Measurements from ENCODE around the gene DUSP9. TPM values are rescaled to one million over a fixed set of nuclear protein-coding genes. Genes with fewer than 3 reads are reported as not detected.

Gene DUSP9
- total RNA-seq, 1 experiment from 2014 or later = 2.4 TPM

DNA sequence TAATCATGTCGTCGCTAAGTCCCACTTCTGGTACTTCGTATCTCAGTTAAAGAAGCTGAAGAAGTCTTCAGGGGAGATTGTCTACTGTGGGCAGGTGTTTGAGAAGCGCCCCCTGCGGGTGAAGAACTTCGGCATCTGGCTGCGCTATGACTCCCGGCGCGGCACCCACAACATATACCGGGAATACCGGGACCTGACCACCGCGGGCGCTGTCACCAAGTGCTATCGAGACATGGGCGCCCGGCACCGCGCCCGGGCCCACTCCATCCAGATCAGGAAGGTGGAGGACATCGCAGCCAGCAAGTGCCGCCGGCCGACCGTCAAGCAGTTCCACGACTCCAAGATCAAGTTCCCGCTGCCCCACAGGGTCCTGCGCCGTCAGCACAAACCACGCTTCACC lies 15.3 kb downstream of the DUSP9 start:
- peaks cover 71 to 74% of the 10 kb centered on the region in 2 experiments for H3K9me3 Mint-ChIP-seq
- Histone ChIP-seq H3K79me1 (ENCODE audit: insufficient read depth, low read depth, low read length, poor library complexity, severe bottlenecking) (no peaks in the 10 kb centered on the region), H3K18ac (ENCODE audit: insufficient read length, low read depth, low read length) (no peak overlapping the region), H2BK120ac (ENCODE audit: low read depth, low read length, poor library complexity, severe bottlenecking) (no peak overlapping the region), H3T11ph (ENCODE audit: low read length) (no peak overlapping the region), H4K91ac (ENCODE audit: insufficient read length, low read depth, low read length) (no peak overlapping the region), H3K4me1 (ENCODE audit: insufficient read depth, low read length) (no peaks in the 10 kb centered on the region), H4K5ac (ENCODE audit: insufficient read length, low read depth, low read length) (no peak overlapping the region), H3K9ac (ENCODE audit: extremely low read depth, insufficient read length, low read length) (no peak overlapping the region), H2BK20ac (ENCODE audit: low read depth, low read length, poor library complexity, severe bottlenecking) (no peak overlapping the region), H2BK15ac (ENCODE audit: low read depth, low read length) (no peak overlapping the region), H3K56ac (ENCODE audit: insufficient read length, low read depth, low read length) (no peak overlapping the region), H2AFZ (ENCODE audit: low read length) (no peak overlapping the region), H3K4ac (ENCODE audit: low read depth, low read length) (no peak overlapping the region), H2BK5ac (ENCODE audit: insufficient read length, low read length) (no peak overlapping the region), H3K23ac (ENCODE audit: insufficient read length, low read depth, low read length) (no peak overlapping the region), H4K8ac (replicated peaks; ENCODE audit: insufficient read length, low read depth, low read length) (no peak overlapping the region), H3K9me3 (ENCODE audit: control insufficient read depth, low read depth, low read length) (peaks cover 8% of the 10 kb centered on the region), H2BK12ac (ENCODE audit: insufficient read length, low read depth, low read length) (no peak overlapping the region), H2AK5ac (ENCODE audit: insufficient read length, low read length) (no peak overlapping the region), H3K27ac (ENCODE audit: insufficient read length, low read depth, low read length) (no peak overlapping the region), H3K14ac (ENCODE audit: insufficient read depth, low read length) (no peak overlapping the region), H3K4me2 (ENCODE audit: insufficient read depth, insufficient read length, low read length) (no peak overlapping the region), H3K27me3 (ENCODE audit: insufficient read depth, low read length) (no peaks in the 10 kb centered on the region), H3K23me2 (ENCODE audit: insufficient read length, low read depth, low read length, poor library complexity, severe bottlenecking) (no peaks in the 10 kb centered on the region), H4K20me1 (ENCODE audit: control insufficient read depth, insufficient read depth, insufficient read length) (no peaks in the 10 kb centered on the region), H3K79me2 (ENCODE audit: insufficient read depth, low read length) (no peaks in the 10 kb centered on the region)
- no peak overlapping the region for H3K27ac Mint-ChIP-seq
- H3K36me3 Mint-ChIP-seq (ENCODE audit: insufficient read depth in 1 of 3, low read depth in 3 of 3) = peaks cover 0 to 3% (median 0%) of the 10 kb centered on the region in 3 experiments; a peak in 4 of 7 replicates
- no CpG with 5 or more reads among the region's 31 CpGs for WGBS (ENCODE audit: extremely low coverage, insufficient read length, low lambda C conversion rate)
- H3K4me1 Mint-ChIP-seq = no peaks in the 10 kb centered on the region
- TF ChIP-seq, protein P1, sequence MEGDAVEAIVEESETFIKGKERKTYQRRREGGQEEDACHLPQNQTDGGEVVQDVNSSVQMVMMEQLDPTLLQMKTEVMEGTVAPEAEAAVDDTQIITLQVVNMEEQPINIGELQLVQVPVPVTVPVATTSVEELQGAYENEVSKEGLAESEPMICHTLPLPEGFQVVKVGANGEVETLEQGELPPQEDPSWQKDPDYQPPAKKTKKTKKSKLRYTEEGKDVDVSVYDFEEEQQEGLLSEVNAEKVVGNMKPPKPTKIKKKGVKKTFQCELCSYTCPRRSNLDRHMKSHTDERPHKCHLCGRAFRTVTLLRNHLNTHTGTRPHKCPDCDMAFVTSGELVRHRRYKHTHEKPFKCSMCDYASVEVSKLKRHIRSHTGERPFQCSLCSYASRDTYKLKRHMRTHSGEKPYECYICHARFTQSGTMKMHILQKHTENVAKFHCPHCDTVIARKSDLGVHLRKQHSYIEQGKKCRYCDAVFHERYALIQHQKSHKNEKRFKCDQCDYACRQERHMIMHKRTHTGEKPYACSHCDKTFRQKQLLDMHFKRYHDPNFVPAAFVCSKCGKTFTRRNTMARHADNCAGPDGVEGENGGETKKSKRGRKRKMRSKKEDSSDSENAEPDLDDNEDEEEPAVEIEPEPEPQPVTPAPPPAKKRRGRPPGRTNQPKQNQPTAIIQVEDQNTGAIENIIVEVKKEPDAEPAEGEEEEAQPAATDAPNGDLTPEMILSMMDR (conservative IDR thresholded peaks at IDR 0.05) = peak; percentile 72
- peaks cover 58% of the 10 kb centered on the region for H3K27me3 Mint-ChIP-seq (ENCODE audit: low read depth)
- DNase-seq = peak; percentile 80
- H3K4me3 Mint-ChIP-seq = peak overlapping the region; percentile 31 to 44; a peak in 3 of 5 replicates
